Measurements from ENCODE around the gene BAIAP3. TPM values are rescaled to one million over a fixed set of nuclear protein-coding genes. Genes with fewer than 3 reads are reported as not detected.
A peak's percentile ranks its signal among the peaks of the same experiment; 100 is the strongest.

The BAIAP3 gene
- total RNA-seq, 1 donor from 2014 or later = 3.0 TPM

DNA sequence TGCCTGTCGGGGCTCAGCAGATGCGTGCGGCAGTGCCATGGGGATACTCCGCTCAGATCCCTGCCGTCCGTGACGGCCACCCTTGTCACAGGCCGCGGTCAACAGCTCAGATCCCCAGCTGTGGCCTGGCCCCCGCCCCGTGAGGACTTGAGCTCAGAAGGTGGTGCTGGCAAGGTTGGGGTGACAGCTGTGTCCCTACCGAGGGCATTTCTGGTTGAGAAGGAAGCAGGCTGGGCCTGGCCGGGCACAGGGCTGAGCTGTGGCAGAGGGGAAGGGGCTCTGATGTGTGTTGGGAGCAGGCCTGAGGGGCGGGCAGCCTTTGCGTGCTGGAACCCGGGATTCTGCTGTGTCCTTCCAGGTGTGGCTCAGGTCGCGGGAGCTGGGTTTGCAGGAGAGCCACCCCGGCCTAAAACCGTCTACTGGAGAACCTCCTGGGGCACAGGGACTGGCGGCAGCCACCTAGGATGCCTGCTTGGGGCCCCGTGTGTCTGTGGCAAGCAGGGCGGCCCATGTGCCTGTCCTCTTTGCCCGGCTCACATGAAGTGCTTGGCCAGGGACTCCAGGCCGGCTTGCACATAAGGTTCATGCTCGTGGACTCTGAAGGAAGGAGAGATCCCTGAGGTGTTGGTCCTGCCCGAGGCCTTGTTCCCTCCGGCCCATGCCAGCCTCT is 18.9 kb upstream of the BAIAP3 start:
- Histone ChIP-seq H3K27me3 (no peaks in the 10 kb centered on the region), H3K27ac (no peak overlapping the region), H3K4me3 (no peak overlapping the region), H3K9me3 (no peaks in the 10 kb centered on the region), H3K4me1 (peaks cover 27% of the 10 kb centered on the region), H3K36me3 (peaks cover 66% of the 10 kb centered on the region)
- TF ChIP-seq, protein P1, sequence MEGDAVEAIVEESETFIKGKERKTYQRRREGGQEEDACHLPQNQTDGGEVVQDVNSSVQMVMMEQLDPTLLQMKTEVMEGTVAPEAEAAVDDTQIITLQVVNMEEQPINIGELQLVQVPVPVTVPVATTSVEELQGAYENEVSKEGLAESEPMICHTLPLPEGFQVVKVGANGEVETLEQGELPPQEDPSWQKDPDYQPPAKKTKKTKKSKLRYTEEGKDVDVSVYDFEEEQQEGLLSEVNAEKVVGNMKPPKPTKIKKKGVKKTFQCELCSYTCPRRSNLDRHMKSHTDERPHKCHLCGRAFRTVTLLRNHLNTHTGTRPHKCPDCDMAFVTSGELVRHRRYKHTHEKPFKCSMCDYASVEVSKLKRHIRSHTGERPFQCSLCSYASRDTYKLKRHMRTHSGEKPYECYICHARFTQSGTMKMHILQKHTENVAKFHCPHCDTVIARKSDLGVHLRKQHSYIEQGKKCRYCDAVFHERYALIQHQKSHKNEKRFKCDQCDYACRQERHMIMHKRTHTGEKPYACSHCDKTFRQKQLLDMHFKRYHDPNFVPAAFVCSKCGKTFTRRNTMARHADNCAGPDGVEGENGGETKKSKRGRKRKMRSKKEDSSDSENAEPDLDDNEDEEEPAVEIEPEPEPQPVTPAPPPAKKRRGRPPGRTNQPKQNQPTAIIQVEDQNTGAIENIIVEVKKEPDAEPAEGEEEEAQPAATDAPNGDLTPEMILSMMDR (IDR thresholded peaks at IDR 0.05) = no peak
- peak; percentile 61 for DNase-seq
- intact Hi-C loops (cut with DNase I) = no loop called here
- ATAC-seq = no peak

DNA sequence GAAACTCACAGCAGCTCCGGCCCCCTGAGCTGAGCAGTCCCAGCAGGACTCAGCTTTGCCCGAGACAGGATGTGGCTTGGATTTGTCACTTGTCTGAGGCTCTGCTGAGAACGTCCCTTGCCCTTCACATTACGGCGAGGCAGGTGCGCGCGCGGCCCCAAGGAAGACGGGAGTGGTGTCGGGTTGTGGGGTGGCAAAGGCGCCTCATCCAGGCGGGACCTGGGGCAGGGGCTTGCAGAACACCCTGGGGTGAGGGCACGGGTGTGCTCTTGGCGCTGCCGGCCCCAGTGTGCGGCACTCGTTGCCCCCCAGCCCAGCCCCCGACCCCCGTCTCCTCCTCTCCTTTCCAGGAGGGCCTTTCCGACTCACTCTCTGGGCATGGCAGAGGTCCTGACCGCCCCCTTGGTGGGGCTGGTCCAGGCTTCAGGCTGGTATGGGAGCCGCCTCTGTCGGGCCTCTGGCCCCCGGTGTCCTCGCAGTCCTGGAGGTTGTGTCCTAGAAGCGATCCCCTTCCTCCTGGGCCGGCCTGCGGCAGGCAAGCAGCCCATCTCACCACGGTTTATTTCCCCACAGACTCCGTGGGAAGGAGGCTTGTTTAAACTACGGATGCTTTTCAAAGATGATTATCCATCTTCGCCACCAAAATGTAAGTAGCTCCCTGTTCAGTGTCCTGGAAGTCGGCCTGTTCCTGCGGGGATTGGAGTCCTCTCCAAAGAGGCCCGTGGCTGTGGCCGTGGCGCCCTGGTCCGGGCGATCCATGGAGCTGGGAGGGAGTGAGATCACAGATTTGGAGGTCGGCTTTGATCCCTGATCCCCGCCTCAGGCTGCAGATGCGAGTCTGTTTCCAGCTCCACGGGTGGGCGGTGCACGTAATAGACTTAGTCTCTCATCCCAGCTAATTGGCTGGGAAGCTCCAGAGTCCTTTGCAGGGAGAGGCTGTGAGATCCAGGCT is 18.1 kb upstream of the BAIAP3 start:
- DNase-seq = no peak
- no peak for ATAC-seq

DNA sequence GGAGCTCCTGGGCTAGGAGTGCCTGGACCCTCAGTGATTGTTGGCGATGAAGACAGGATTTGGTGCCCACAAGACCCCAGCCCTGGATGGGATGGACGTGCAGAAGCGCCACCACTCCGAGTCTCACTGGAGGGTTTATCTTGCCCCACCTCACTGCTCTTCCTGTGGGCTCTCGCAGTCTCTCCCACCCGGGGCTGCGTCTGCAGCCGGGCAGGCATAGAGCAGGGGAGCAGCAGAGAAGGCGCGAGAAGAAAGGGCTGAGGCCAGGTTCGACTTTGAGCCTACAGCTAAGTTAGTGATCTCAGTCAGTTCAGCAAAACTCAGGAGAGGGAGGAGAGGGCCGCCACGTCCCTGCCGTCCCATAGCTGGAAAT is 17.4 kb upstream of the BAIAP3 start:
- ATAC-seq = no peak
- intact Hi-C loops (cut with DNase I) = no loop called here
- no peaks in the 10 kb centered on the region for H3K27me3 ChIP-seq
- H3K36me3 ChIP-seq = peaks cover 81% of the 10 kb centered on the region
- no peak for DNase-seq
- H3K4me3 ChIP-seq = no peak overlapping the region
- H3K4me1 ChIP-seq = peaks cover 21% of the 10 kb centered on the region
- TF ChIP-seq, protein P1 (IDR thresholded peaks at IDR 0.05) = no peak
- H3K9me3 ChIP-seq = no peaks in the 10 kb centered on the region
- H3K27ac ChIP-seq = no peak overlapping the region

More for the DNA sequence above, 18.1 kb upstream of the BAIAP3 start:
- Histone ChIP-seq H3K4me3 (no peak overlapping the region), H3K27me3 (no peaks in the 10 kb centered on the region), H3K36me3 (peaks cover 74% of the 10 kb centered on the region), H3K4me1 (peaks cover 27% of the 10 kb centered on the region), H3K27ac (no peak overlapping the region), H3K9me3 (no peaks in the 10 kb centered on the region)
- intact Hi-C loops (cut with DNase I) = no loop called here
- TF ChIP-seq, protein P1 (IDR thresholded peaks at IDR 0.05) = no peak

DNA sequence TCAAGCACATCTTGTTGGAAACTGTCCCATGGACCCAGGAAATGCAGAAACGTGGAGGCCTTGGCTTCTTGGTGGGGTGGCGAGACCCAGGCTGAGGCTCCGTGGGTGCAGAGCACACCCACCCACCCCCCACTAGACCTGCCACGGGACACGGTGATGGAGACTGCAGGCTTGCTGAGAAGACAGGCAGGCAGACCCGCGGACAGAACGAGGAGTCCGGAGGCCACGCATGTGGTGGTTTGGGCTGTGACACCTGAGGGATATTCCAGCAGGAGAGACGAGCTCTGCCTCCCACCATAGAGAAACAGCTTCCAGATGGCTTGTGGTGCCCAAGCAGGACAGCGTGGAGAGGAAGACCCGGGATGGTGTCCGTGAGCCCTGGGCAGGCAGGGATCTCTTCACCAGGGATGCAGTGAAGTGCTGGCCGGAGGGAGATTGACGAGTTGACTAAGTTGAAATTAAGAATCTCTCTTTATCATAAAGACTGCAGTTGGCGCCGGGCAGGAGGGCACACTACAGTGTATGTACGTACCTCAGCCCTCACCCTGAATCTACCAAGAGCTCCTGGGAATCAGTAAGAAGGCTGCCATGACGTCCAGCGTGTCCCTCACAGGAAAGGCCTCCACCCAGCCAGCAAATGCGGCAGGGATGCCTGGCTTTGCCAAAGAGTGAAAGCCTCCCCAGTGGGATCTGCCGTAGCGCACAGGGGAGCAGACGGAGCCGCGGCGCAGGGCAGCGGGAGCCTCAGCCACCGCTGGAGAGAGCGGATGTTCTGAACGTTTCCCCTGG is 15.8 kb upstream of the BAIAP3 start:
- H3K4me3 ChIP-seq = no peak overlapping the region
- ATAC-seq (no peak), DNase-seq (no peak)
- peaks cover 5% of the 10 kb centered on the region for H3K4me1 ChIP-seq
- intact Hi-C loops (cut with DNase I) = no loop called here
- peaks cover 87% of the 10 kb centered on the region for H3K36me3 ChIP-seq
- H3K9me3 ChIP-seq = no peaks in the 10 kb centered on the region
- no peaks in the 10 kb centered on the region for H3K27me3 ChIP-seq
- H3K27ac ChIP-seq = no peak overlapping the region
- TF ChIP-seq, protein P1 (IDR thresholded peaks at IDR 0.05) = no peak

DNA sequence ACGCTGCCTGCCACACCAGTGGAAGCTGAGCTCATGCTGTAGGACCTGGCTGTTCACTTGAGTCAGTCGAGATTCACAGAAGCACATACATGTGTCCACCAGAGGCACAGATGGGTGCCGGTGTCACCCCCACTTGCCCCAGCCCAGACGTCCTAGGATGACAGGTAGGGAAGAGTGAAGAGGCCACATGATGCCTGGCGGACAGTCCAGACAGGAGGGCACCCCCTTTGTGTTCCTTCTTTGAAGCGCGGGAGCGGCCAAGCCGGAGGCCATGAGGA is 15.2 kb upstream of the BAIAP3 start:
- intact Hi-C loops (cut with DNase I) = no loop called here

More for the DNA sequence above, 15.2 kb upstream of the BAIAP3 start:
- TF ChIP-seq, protein P1 (IDR thresholded peaks at IDR 0.05) = no peak
- Histone ChIP-seq H3K27ac (no peak overlapping the region), H3K4me1 (no peaks in the 10 kb centered on the region), H3K9me3 (no peaks in the 10 kb centered on the region), H3K36me3 (peaks cover 86% of the 10 kb centered on the region), H3K4me3 (no peak overlapping the region), H3K27me3 (no peaks in the 10 kb centered on the region)
- ATAC-seq (no peak), DNase-seq (no peak)
